ENCODE results near the gene URB1.
"Not testable (repeated sequence)": the region's sequence is repeated elsewhere in the genome, so short reads cannot be mapped to it uniquely, and the experiment has no call there.

The URB1 gene

GRCh38 chr21:32372755-32373154 lies 20.1 kb downstream of the URB1 start:
- DNase-seq, result no peak

GRCh38 chr21:32371913-32372314 lies 20.9 kb downstream of the URB1 start:
- DNase-seq, result peak; percentile 85

- DNase-seq, result no peak
Measured at GRCh38 chr21:32370998-32371766, 21.6 kb downstream of the URB1 start.

- not testable (repeated sequence) for DNase-seq
Measured at GRCh38 chr21:32368961-32369360, 23.9 kb downstream of the URB1 start.

DNA sequence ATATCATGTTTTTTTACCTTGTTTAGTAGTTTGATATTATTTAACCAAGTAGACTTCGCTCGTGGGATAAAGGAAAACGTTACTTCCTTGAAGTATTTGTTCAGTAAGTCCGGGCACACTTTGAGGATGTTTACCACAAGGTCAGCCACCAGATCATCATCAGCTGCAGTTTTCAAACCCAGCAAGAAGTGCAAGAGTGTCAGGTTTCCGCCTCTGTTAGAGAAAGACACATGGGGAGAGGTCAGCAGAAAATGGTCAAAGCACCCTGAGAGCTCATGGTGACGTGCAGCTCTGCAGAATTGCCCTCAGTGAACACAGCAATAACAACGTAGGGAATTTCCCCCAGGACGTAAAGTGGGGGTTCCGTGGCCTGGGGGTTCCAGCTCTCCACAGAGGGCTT lies 24.4 kb downstream of the URB1 start:
- no peak for DNase-seq

DNA sequence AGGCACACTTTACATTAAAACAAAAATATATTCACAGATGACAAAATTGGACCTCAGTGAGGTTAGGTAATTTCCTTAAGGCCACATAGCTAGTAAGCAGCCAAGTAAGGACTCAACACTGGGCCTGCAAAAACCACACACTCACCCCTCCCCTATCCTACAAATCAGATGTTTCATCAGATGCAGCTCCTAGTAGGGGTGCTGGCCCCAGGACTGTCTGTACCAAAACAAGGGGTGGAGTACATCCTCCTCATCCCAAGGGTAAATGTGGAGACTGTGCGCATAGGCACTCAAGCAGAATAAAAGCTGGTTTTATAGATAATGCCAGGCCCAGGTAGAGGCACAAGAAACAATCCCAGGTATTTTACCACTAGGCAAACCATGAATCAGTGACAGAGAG lies 25.7 kb downstream of the URB1 start:
- no peak for DNase-seq

DNA sequence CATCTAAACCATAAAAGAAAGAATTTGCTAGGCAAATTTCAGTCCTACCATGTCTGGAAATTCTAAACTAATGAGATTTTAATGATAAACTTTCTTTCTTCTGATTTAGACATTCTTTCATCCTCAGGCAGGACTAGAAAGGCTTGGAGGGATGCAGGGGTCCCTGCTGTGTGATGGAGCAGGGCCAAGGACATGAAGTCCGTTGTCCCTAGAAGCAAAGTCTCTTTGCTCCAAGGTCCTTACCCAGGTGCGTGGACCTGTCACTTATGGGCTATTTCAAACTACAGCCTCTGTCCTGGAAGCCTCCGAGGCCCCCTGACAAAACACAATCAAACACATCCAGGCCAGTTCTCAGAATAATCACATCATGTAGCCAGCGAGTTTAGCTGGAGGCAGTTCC lies 26.6 kb downstream of the URB1 start:
- DNase-seq, result no peak

DNA sequence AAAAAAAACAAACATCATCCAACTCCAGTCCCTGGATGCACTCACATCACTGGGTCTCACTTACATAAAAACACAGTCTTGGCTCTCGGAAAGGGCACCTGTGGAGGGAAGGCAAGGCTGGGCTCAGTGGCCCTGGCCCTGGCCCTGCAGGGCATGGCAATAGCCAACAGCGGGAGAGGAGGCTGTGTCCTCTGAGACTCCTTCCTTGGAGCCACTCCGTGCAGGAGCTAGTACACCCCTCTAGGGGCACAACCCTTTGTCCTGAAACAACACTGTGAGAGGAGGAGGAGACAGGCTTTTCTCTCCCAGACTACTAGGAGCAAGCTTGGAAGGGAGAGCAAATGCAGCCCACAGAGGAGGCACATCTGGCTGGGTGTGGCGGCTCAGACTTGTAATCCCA lies 28.0 kb downstream of the URB1 start:
- no peak for DNase-seq

DNA sequence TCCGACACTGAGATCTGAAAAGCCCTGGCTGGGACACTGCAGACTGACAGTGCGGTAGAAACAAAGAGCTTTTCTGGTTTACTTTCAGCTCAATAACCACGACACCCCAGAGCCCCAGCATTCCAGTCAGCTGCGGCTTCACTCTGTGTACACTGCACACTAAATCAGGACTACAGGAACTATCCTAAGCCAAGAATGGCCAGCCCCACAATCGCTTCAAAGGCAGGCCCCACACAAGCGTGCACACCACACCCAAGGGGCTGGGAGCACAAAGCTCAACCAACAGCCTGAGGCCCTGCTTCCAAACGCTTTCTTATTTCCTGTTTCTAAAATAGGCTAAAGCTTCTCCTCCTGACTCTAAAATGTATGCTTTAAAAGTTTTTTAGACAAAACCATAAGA lies 28.4 kb downstream of the URB1 start:
- no peak for DNase-seq

DNA sequence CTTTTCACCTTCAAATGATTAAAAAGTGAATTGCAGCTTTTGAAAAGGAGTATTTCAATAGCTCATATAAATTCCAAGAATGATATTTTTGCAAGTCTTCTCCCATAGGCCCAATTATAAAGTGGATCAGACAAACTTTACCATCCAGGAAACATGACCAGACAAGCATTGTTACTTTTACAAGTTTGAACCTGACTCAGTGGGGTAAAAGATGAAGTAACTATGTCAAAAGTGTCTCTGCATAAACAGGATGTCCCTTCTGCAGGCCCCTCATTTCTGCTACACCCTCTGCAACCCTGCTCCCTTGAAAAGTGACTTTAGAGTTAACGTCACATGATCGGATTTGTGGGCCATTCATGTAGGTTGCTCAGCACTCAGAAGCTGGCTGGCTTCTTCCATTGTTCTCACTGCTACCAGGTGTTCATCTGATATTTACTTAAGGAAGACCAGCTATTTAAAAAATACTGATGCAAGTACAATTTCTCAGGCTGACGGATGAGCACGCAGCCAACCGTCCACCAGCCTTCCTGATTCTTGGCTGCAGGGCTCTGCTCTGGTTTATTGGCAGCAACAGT lies 32.3 kb downstream of the URB1 start:
- no peak for DNase-seq

GRCh38 chr21:32359719-32360260 lies 33.0 kb downstream of the URB1 start:
- DNase-seq, result no peak

DNA sequence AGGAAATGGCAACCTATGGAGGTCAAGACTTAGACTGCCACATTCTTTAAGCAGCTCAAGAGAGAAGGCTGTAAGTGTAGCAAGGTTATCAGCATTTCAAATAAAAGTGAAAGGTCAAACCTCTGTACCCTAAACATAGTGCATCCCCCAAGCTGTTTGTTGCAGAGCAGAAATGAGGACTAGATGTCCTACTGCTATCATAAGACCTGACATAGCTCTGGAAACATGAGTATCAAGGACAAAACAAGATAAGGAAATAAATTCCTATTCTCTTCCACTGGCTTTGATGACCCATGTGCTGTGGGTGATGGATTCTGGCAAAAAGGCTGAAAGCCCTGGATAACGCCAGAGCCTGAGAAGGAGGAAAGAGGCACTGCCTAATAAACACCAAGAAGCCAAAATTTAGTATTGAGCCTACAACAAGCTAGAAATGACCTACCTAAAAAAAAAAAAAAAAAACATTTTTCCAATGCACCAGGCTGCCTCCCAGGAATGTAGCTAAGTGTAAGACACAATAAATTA lies 35.9 kb downstream of the URB1 start:
- DNase-seq, result no peak

- DNase-seq, result no peak
Measured at GRCh38 chr21:32353002-32353711, 39.7 kb downstream of the URB1 start.

DNA sequence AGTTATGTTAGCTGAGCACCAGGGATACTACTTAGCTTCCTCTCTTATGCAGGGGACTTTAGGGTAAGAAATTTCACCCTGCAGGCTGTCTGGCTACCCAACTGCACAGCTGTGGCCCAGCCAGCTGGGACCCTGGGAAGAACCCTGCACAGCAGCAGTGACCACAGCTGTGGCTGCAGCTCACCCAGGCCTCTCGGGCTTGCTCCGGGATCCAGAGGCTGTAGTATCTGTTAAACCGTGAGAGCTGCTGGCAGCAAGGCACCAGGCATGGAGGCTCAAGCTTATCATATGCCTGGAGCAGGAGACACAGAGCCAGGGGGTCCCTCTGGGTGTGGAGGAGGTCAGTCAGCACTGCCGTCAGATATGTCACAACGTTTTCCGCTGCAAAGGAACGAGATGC lies 40.3 kb downstream of the URB1 start:
- no peak for DNase-seq

DNA sequence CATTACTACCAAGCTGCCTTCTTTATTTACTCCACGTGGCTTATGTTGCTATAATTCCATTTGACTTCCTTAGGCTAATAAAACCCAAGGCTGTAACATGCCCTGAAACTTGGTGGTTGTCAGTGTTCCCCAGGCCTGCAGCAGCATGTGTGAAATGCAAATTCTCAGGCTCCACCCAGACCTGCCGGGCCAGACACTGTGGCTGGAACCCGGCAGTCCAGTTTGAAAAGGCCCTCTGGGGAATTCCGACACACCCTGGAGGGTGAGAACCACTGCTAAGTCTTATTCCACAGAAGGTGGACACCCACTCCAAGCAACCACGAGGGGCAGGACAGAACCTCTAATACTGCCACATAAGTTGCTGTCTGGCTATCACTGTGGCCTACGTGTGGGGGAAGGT lies 41.4 kb downstream of the URB1 start:
- DNase-seq, result no peak

- no peak for DNase-seq
Measured at GRCh38 chr21:32350981-32351380, 41.8 kb downstream of the URB1 start.

DNA sequence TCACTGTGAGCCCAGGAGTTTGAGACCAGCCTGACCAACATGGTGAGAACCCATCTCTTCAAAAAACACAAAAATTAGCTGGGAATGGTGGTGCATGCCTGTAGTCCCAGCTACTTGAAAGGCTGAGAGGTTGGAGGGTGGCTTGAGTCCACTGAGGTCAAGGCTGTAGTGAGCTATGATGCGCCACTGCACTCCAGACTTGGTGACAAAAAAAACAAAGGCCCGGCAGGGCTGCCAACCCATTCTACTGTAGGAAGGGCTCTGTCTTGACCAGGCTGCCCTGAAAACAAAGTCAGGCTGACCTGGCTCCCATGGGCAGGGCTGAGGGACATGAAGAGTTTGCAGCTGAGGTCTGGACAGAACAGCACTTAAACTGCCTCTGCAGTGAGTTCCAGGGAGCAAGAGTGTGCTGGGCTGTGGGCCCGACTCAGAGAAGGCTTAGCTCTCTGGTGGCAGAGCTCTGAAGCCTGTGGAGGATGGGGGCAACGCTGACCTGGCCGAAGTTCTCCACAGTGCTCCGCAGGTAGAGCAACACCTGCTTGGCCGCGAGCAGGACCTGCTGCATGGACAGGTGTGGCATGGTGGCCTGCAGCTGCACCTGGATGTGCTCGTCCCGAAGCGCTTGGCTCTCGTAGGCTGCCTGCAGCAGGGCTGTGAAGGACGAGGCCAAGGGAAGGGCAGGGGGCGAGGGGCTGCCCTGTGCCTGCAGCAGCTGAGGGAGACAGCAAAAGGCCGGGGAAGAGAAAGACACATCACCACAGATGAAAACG lies 42.4 kb downstream of the URB1 start:
- DNase-seq, result no peak

- DNase-seq, result no peak
Measured at GRCh38 chr21:32349333-32349944, 43.4 kb downstream of the URB1 start.

- DNase-seq, result no peak
Measured at GRCh38 chr21:32348604-32349332, 44.0 kb downstream of the URB1 start.

GRCh38 chr21:32347977-32348376 lies 44.8 kb downstream of the URB1 start:
- DNase-seq, result no peak

DNA sequence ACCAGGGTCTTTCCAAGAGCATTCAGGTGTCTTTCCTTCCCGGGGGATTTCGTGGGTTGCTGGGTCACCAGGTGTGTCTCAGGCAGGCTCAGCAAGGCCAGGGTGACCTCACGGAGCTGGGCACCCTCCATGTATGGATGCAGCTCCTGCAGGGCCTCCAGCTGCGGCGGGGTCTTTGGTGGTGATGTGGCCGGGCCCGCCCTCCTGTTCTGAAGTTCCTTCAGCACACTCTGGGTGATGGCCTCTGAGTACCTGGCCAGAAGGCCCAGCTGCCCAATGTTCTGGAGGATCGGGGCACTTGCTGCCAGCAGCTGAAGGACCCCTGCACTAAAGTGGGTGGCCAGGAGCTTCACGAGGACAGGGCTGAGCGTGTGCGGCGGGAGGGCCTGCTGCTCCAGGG lies 45.5 kb downstream of the URB1 start:
- no peak for DNase-seq

DNA sequence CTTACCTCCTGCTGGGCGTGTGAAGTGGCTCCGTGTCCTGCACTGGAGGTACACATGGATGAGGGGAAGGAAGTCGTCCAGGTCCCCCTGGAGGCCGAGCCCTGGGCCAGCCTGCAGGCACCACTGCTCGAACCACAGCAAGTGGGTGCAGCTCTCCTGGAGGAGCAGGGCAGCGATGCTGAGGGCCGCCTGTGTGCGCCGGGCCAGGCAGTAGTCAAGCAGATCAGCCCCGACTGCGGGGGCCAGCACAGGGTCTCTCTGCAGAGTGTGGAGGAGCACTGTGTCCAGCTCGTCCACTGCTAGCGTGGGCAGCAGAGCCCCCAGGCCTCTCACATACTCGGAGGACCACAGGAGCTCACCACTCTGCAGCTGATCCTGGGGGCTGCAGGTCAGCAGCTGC lies 45.9 kb downstream of the URB1 start:
- DNase-seq, result no peak
